HG03108 (cell line): ENCODE data around the gene TMEM114.

Source experiments
- ATAC-seq: cut with Tn5 transposase; IDR thresholded peaks from one replicate; pipeline ENCODE4 v1.9.1; 2021; ENCODE audit warnings: moderate library complexity; ENCODE audit not compliant: unreplicated experiment

Gene TMEM114

DNA sequence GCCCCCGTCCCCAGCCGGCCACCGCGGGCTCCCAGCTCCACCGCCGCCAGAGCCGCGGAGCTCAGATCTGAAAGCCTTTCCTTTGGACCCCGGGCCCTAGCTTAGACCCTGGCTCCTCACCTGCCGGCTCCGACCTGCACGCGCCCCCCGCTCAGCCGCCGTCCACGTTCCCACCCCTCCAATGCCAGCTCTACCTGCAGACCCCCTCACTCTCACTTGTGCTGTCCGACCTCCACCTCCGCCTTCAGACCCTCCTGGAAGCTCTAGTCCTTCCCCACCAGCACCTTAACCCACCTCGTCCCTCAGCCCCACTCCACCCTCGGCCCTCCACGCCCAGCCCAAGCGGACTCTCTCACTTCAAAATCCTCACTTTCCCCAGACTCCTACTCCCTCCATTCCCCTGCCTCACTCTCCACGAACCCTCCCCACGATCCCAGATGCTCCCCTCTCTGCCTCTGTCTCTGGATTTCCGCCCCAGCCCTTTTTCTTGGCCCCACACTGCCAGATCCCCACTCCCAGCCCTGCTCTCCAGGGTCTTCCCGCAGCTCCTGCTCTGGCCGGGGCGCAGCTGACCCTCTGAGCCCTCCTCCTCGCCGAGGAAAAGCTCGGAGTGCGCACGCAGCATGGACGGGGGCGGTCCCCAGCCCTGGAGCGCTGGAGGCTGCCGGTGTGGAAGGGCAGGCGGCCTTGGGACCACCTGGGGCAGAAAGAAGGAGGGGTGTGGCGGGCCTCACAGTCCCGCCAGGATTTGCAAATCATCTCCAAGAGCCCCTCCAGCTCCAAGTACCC is at the start of gene TMEM114:
Gene TMEM114 (minus strand): TSS at position 612 of the 789 bp plus-strand sequence. CDS start 673 bp downstream, outside the sequence.
- ATAC-seq, result no peak

DNA sequence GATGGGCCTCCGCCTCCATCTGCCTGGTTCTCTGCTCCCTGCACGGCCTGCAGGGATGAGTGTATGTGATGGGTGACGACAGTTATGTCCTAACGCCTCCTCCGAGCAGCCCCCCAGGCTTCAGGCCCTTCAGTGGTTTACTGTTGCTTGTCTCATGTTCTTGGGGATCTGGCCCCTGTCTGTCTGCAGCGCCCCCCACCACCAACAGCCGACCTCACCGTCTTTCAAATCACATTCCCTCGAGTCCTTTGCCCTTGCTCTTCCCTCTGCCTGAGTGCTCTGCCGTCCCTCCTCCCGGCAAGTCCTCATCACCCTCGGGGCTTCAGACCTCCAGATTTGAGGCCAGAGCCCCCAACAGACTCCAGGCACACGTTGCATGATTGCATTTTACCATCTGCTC is 49.4 kb upstream of the TMEM114 start:
- no peak for ATAC-seq

DNA sequence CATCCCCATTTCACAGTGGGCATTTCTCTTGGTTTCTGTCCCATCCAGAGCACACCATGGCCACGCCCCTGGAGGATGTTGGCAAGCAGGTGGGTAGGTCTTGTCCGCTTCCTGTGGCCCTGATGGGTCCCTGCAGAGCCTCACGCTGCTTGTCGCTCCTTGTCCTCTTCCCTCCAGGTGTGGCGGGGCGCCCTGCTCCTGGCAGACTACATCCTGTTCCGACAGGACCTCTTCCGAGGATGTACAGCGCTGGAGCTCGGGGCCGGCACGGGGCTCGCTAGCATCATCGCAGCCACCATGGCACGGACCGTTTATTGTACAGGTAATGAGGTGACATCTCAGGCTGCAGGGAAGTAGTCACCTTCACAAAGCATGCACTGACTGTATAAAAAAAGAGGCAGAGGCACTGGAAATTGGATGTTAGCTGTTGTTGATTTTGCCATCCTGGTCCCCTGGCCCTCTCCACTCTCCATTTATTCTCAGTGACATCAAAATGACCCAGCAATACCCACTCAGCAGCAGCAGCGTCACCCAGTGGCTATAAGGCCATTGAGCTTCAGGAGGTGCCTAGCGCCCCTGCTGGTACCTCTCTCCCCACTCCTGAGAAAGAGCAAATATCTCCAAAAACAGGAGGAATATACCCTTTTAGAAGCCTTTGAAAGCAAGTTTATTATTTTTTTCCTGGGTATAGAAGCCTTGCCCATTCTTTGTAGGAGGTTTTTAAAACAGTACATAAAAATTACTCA is 44.9 kb upstream of the TMEM114 start:
- no peak for ATAC-seq

DNA sequence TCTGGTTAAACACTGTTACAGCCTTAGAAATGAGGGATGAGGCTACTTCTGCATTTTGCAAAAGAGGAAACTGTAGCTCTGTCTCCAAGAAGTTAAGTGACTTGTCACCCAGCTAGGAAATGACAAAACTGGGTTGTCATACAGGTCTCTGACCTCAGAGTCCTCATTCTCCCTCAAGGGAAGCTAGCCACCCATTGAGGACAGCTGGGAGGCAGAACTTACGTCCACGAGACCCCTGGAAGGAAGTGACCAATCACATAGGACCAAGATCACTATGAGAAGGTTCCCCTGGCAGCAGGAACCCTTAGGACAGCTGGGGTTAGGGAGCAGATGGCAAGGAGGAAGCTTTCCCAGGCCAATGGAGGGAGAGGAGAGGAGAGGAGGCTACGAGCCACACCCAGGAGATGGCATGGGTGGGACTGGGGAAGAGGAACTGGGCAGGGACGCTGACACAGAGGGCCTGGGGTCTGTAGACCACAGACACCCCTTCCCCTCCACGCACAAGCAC is 42.4 kb upstream of the TMEM114 start:
- ATAC-seq, result no peak

DNA sequence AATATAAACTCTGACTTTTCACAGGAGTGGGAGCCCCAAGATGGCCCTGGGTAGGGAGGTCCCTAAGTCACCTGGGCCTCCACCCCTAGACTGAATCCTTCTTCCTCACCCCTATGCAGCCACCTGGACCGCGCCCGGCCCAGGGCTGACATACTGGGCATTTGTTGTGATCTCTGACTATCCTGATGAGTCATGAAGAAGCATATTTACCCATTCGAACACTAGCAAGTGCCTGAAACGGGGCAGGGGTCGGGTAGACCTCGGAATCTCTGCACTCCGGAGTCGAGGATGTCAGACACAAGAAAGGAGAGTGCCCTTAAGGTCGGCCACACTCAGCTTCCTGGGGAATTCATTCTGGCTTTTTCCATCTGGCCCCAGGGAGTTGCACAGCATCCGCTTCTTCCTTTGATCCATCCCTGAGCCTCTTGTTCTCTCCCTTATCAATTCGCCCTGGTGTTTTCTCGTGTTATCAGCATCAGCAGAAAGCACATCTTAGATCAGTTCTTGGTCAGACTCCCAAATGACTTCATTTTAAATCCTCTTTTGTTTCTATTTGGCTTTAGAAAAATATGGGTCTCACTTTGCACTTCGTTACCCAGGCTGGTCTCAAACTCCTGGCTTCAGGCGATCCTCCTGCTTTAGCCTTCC is 41.6 kb upstream of the TMEM114 start:
- no peak for ATAC-seq

DNA sequence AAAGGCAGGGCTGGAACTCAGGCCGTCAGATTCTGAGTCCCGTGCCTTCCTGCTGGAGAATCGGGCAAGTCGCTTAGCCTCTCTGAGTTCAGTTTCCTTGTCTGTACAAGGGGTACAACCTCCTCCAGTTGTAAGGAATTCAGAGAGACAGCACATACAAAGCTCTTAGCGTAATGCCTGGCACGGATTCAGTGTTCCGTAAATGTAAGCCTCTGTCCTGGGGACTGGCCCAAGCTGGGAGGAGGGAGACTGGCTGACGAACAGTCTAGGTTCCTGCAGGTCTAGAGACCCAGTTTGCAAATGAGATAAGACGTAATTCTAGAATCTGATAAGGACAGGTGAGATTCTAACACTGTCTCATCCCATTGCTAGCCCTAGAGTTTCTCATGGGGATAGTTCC is 41.1 kb upstream of the TMEM114 start:
- no peak for ATAC-seq

DNA sequence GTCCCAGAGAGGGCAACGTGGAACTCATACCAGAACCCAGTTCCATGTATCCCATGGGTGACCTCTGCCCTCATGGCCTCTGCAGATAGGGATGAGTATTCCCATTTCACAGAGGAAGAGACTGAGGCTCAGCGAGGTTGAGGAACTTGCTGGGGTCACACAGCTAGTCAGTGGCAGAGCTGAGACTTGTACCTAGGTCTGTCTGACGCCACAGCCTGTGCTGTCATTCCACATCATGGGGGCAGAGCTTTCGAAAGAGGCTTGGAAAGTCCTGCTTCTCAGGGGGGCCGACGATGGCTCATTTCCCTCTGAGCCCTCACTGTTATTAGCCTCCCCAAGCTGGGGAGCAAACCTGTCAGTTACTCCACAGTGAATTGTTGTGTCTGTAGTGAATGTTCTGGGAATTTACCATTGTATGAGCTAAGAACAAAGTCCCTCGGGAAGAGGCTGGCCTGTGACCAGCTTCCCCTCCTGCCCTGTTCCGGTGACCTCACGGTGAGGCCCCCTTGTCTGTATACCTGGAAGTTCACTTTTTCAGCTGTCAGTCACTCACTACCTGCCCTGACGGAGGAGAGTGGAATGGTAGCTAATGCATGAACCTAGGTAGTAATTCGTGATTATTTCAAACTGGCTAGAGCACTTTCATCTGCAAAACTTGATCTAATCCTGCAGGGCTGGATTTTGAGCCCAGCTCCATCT is 40.1 kb upstream of the TMEM114 start:
- ATAC-seq, result no peak

DNA sequence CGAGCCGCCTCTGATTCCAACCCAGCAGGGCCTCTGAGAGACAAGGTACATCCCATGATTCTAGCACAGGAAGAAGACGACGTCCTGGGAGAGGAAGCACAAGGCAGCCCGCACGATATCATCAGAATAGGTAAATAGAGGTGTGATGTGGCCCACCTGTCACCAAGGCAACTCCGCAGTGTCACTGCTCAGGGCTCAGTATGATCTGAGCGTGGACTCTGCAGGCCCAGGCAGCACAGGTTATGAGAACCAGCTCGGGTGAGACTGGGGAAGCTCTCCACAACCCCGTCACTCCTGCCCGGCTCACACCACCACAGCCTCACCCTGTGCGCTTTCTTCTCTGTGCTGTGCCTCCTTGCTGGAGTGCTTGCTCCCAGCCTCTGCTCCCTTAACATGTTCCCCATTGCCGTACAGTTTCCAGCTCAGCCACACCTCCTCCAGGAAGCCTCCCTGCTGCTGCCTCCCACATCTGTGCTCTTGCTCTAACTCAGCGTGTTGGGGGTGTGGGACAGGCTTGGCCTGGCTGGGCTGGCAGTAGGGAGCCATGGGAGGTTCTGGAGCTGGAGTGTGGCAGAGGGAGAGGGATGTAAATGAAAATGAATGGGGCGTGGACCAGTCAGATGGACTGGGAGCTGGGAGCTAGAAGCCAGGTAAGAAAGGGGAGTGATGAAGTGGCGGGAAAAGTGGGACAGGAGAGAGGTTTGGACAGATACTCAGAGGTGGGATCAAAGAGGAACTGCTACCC is 38.8 kb upstream of the TMEM114 start:
- ATAC-seq, result no peak

DNA sequence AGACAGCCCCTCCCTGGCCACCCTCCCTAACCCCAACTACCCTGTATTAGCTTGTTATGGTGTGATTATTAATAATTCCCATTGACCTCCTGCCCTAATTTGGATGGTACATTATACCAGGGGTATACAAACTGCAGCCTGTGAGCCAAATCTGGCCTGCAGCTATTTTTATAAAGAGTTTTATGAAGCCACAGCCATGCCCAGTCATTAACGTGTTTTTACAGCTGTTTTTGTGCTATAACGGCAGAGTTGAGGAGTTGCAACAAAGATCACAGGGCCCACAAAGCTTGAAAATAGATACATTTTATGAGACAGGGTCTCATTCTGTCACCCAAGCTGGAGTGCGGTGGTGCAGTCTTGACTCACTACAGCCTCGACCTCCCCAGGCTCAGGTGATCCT is 37.1 kb upstream of the TMEM114 start:
- ATAC-seq, result no peak

DNA sequence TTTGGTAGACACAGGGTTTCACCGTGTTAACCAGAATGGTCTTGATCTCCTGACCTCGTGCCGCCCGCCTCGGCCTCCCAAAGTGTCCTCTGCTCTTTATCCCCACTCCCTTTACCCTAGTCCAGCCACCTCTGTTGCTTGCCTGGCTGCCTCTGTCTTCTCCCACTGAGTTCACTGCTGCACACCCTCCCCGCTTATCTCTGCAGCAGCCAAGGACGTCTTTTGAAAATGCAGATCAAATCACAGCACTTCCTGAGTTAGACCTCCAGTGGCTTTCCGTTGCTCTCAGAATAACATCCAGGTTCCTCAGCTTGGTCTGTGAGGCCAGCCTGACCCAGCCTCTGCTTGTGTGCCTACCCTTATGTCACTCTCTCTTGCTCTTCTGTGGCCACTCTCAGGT is 36.6 kb upstream of the TMEM114 start:
- no peak for ATAC-seq

DNA sequence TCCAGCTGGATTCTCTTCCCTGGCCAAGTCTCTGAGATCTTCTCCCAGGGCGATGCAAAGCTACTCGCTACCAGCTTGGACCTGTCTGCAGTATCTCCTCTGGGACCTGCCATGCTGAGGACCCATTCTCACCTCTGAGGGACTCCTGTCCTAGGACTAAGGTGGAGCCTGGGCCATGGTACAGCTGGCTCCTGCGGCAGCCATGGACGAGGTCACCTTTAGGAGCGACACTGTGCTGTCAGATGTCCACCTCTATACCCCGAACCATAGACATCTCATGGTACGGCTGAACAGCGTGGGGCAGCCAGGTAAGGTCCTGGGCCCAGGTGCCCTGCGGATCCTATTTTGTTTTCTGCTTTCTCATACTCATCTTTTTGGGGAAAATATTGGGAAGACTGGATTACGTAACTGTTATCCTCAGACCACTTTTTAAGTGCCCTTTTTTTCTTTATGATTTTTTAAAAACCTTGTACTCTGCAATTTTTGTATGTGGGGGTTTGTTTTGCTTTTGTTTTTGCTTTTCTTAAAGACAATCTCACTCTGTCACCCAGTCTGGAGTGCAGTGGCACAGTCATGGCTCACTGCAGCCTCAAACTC is 35.3 kb upstream of the TMEM114 start:
- ATAC-seq, result no peak

DNA sequence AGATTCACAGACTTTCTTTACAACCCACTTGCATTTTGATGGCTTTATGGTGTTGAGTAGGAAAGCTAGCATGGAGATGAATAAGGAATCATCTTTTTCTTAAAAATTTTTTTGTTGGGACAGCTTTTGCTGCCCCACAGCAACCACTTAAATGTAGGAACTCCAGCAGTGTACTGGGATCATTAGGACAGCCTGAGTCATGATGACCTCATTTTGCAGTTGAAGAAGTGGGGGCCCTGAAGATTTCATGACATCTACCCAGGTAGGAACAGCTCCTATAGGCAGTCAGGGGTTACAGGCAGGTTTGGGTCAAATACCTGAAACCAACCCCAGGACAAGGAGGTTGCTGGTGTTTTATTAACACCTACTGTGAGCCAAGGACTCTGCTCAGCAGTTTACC is 33.3 kb upstream of the TMEM114 start:
- no peak for ATAC-seq

DNA sequence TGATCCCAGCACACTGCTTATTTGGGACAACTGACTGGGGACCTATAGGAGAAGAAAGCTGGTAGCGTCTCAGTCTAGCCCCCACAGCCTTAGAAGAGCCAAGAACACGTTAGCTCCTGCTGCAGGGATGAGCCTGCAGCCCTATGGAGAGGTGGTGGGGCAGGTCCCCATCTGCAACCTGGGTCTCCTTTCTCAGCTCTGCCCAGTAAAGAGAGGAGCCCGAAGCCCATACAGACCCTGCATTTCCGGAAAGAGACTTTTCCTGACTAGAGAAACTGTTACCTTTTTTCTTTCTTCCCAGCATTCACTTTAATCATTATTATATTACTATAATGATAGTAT is 32.0 kb upstream of the TMEM114 start:
- no peak for ATAC-seq

DNA sequence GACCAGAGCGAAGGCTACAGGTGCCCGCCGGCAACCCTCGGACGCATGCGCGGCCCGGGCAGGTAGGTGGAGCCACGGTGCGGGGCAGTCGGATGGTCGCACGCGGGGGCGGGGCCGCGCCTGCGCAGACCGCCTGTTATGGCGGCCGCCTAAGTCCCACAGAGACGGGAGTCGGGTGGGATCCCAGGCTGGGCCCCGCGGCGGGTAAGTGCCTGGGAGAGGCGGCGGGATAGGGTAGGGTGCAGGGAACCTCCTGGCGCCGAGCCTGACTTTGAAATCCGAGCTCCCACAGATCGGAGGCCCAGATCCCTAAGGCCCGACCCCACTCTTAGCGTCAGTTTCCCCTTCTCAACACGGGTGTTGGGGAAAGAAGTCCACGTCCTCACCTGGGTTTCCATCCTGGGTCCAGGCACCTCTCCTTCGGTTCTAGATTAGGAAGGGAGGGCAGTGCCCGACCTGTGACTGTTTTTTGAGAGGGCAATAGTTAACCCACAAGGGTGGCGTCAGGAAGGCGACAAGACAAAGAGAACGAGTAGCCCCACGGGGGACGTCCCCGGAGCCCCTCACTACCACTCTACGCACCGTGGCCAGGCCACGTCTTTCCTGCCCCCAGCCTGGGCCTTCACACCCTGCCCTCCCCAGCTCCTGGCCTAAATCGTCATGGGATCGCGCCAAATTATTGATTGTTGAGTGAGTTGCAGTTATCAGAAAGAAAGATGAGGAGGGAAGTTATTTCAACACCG is 31.4 kb upstream of the TMEM114 start, which contains the start of gene METTL22:
Gene METTL22 (plus strand): TSS at position 127 of the 743 bp plus-strand sequence. CDS start 3,968 bp downstream, outside the sequence.
- peak; percentile 87 for ATAC-seq

DNA sequence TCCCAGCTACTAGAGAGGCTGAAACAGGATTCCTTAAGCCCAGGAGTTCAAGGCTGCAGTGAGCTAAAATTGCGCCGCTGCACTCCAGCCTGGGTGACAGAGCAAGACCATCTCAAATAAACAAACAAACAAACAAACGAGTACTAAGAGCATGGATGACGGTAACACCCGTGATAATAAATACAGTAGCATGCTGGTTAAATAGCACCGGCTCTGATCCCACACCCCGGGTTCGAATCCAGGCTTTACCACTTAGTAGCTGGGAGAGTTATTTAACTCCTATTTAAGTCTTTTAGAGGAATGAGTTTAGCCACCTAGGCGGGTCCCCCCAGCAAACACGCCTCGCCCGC is 30.9 kb upstream of the TMEM114 start:
- no peak for ATAC-seq

DNA sequence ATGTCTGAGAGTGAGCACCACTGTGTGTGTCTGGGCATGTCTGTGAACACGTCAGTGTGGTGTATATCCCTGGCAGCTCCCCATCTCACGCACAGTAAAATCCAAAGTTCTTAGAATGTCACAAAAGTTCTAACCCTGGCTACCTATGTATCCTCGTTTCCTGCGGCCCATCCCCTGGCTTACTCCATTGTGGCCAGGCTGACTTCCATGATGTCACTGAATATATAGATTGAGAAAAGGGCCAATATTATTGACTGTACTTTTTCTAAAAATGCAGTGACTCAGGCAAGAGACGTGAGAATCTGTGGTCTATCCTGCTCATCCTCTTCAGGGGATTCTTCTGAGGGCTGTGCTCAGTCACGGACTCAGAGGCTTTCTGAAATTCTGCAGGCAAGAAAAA is 30.2 kb upstream of the TMEM114 start:
- ATAC-seq, result no peak

DNA sequence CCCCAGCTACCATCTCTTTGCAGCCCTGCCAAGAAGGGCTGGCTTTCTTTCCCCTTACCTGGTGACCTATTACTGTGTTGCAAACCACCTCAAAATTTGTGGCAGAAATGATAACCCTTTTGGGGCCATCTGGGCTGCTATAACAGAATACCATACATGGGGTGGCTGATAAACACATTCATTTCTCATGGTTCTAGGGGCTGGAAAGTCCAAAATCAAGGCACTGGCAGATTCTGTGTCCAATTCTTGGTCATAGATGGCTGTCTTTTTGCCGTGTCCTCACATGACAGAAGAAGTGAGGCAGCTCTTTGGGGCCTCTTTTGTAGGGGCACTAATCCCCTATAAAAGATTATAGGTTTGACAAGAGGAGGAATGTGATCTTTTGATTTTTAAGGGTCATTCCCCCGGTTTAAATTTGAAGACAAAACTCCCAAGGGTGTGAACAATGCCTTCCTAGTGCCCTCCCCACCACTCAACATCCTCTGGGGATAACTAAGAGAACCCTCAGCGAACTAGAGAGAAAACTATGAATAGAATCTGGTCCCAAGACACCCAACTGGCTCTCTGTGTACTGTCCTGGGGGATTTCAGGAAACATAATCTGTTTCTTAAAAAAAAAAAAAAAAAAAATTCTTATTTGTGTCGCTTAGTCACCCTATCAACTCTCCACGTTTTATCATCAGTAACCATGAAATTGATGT is 29.5 kb upstream of the TMEM114 start:
- no peak for ATAC-seq

DNA sequence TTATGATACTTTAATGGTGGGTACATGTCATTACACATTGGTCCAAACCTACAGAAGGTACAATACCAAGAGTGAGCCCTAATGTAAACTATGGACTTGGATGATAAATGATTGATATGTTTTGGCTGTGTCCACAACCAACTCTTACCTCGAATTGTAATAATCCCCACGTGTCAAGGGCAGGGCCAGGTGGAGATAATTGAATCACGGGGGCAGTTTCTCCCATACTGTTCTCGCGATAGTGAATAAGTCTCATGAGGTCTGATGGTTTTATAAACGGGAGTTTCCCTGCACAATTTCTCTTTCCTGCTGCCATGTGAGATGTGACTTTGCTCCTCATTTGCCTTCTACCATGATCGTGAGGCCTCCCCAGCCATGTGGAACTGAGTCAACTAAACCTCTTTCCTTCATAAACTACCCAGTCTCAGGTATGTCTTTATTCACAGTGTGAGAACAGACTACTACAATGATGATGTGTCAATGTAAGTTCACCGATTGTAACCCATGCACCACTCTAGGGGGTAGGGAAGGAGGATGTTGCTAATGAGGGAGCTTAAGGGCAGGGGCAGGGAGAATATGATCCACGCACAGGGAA is 24.2 kb upstream of the TMEM114 start:
- ATAC-seq, result no peak
